Omental fat pad (tissue), 4 donors: ENCODE results near the gene EIF2S1. TPM values are rescaled to one million over a fixed set of nuclear protein-coding genes. Genes with fewer than 3 reads are reported as not detected.
"Not testable (repeated sequence)": the region's sequence is repeated elsewhere in the genome, so short reads cannot be mapped to it uniquely, and the experiment has no call there.

Experiments used
- ATAC-seq: fragments of 150-250 bp; one replicate; pipeline ENCODE4 v1.9.1; 2016; ENCODE audit warnings: mild to moderate bottlenecking, moderate library complexity; ENCODE audit not compliant: low FRiP score
- DNase-seq: peaks from one replicate; pipeline ENCODE4 v3.0.0-alpha.2; 2019; ENCODE audit warnings: low spot score
- total RNA-seq, 4 donors: library from RNA; depleted of rRNA; stranded (reverse); fragments of >200 nt; gene quantifications; one replicate each; pipeline ENCODE4 v1.1.0, GENCODE V29; 2016
- TF ChIP-seq, protein P1 (sequence below), 3 donors: fragments of 450-650 bp; IDR thresholded peaks; one replicate each; pipeline ENCODE4 v1.5.1; 2016 to 2017; ENCODE audit warnings: antibody characterized with exemption in 3 of 3, mild to moderate bottlenecking in 3 of 3, moderate library complexity in 2 of 3

EIF2S1 gene
- total RNA-seq, 4 donors from 2014 or later: 43.0 to 150 (median 89.6) TPM

- TF ChIP-seq, protein P1, sequence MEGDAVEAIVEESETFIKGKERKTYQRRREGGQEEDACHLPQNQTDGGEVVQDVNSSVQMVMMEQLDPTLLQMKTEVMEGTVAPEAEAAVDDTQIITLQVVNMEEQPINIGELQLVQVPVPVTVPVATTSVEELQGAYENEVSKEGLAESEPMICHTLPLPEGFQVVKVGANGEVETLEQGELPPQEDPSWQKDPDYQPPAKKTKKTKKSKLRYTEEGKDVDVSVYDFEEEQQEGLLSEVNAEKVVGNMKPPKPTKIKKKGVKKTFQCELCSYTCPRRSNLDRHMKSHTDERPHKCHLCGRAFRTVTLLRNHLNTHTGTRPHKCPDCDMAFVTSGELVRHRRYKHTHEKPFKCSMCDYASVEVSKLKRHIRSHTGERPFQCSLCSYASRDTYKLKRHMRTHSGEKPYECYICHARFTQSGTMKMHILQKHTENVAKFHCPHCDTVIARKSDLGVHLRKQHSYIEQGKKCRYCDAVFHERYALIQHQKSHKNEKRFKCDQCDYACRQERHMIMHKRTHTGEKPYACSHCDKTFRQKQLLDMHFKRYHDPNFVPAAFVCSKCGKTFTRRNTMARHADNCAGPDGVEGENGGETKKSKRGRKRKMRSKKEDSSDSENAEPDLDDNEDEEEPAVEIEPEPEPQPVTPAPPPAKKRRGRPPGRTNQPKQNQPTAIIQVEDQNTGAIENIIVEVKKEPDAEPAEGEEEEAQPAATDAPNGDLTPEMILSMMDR (IDR thresholded peaks at IDR 0.05): no peak
- no peak for ATAC-seq
Measured at GRCh38 chr14:67395876-67396189, 35.7 kb downstream of the EIF2S1 start.

GRCh38 chr14:67396381-67396970 lies 36.3 kb downstream of the EIF2S1 start:
- no peak for ATAC-seq
- no peak for DNase-seq
- TF ChIP-seq, protein P1 (IDR thresholded peaks at IDR 0.05): no peak

More at GRCh38 chr14:67395876-67396189, 35.7 kb downstream of the EIF2S1 start:
- DNase-seq: no peak

- TF ChIP-seq, protein P1 (IDR thresholded peaks at IDR 0.05): no peak
- no peak for ATAC-seq
- no peak for DNase-seq
Measured at GRCh38 chr14:67397536-67397935, 37.4 kb downstream of the EIF2S1 start.

DNA sequence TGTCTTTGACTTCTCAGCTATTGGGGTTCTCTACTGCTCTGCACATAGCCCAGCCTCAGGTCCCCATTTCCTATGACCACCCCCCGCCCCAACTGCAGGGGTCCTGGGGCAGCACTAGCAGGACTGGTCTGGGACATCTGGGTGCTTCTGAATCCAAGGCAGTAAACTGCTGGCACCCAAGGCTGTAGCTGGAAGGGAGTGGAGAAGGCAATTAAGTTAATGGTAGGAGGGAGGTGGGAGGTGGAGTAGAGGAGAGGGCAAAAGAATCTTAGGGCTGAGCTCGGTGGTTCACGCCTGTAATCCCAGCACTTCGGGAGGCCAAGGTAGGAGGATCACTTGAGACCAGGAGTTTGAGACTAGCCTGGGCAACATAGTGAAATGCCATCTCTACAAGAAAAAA lies 40.3 kb downstream of the EIF2S1 start:
- no peak for DNase-seq
- TF ChIP-seq, protein P1 (IDR thresholded peaks at IDR 0.05): no peak
- ATAC-seq: no peak

DNA sequence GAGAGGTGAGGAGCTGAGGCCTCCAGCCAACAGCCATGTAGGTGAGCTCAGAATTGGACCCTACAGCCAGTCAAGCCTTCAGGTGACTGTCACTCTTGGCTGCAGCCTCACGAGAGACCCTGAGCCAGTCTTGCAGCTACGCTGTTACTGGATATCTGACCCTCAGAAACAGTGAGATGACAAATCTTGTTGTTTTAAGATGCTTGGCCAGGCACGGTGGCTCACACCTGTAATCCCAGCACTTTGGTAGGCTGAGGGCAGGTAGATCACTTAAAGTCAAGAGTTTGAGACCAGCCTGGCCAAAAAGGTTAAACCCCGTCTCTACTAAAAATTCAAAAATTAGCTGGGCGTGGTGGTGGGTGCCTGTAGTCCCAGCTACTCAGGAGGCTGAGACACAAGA lies 45.6 kb downstream of the EIF2S1 start:
- ATAC-seq (no peak), DNase-seq (no peak)
- TF ChIP-seq, protein P1 (IDR thresholded peaks at IDR 0.05): no peak

- not testable (repeated sequence) for ATAC-seq, DNase-seq
Measured at GRCh38 chr14:67408122-67408801, 48.1 kb downstream of the EIF2S1 start.

- no peak for ATAC-seq
- no peak for DNase-seq
- TF ChIP-seq, protein P1 (IDR thresholded peaks at IDR 0.05): no peak
Measured at GRCh38 chr14:67409461-67409860, 49.3 kb downstream of the EIF2S1 start.
